Transverse colon (tissue), 4 donors: ENCODE data around the gene NPRL2. TPM values are rescaled to one million over a fixed set of nuclear protein-coding genes. Genes with fewer than 3 reads are reported as not detected.

Experiments used
- DNase-seq: peaks from one replicate; pipeline ENCODE4 v3.0.0-alpha.2; 2019
- H3K27ac ChIP-seq, 4 donors: fragments of 200-600 bp; sonication (generic); 2 replicates each; pipeline ENCODE4 v1.5.1; 2016 to 2018; ENCODE audit warnings: inconsistent platforms in 4 of 4
- H3K27me3 ChIP-seq: fragments of 200-600 bp; sonication (generic); 2 replicates; pipeline ENCODE4 v1.5.1; 2017; ENCODE audit warnings: inconsistent platforms
- H3K36me3 ChIP-seq, 4 donors: fragments of 200-600 bp; sonication (generic); 2 replicates each; pipeline ENCODE4 v1.5.1; 2017 to 2019; ENCODE audit warnings: inconsistent platforms in 4 of 4
- H3K4me1 ChIP-seq, 4 donors: fragments of 200-600 bp; sonication (generic); 2 replicates each; pipeline ENCODE4 v1.5.1; 2017 to 2020; ENCODE audit warnings: inconsistent platforms in 4 of 4
- H3K4me3 ChIP-seq, 4 donors: fragments of 200-600 bp; sonication (generic); 1 replicate in 1 of 4; 2 replicates in 3 of 4; pipeline versions ENCODE4 v1.5.1 to v1.6.1; 2017 to 2019; ENCODE audit warnings: inconsistent platforms in 4 of 4
- H3K9me3 ChIP-seq, 2 donors: fragments of 200-600 bp; sonication (generic); 2 replicates each; pipeline ENCODE4 v1.5.1; 2017 to 2019; ENCODE audit warnings: inconsistent platforms in 2 of 2
- CTCF ChIP-seq, 5 experiments: fragments of 200-600 bp in 3 of 5; fragments of 450-650 bp in 2 of 5; sonication (generic) in 3 of 5; IDR thresholded peaks; 1 replicate in 2 of 5; 2 replicates in 3 of 5; pipeline ENCODE4 v1.5.1; 2016 to 2017; ENCODE audit warnings: antibody characterized with exemption in 5 of 5, inconsistent platforms in 3 of 5, mild to moderate bottlenecking in 2 of 5, moderate library complexity in 1 of 5
- EP300 ChIP-seq: sonication (generic); formaldehyde crosslinking; IDR thresholded peaks from one replicate; pipeline ENCODE4 v1.6.1; 2017; ENCODE audit warnings: antibody characterized with exemption, low read depth
- POLR2A ChIP-seq: fragments of 450-650 bp; IDR thresholded peaks from one replicate; pipeline ENCODE4 v1.6.1; 2016; ENCODE audit warnings: antibody characterized with exemption, mild to moderate bottlenecking, moderate library complexity
- POLR2AphosphoS5 ChIP-seq, 3 donors: sonication (generic); formaldehyde crosslinking; IDR thresholded peaks; one replicate each; pipeline ENCODE4 v1.6.1; 2016; ENCODE audit warnings: antibody characterized with exemption in 3 of 3
- WGBS, 2 donors: methylation state at CpG; one replicate each; pipeline ENCODE4 v1.1.5; 2018; ENCODE audit warnings: low coverage in 1 of 2; 5-methylcytosine and 5-hydroxymethylcytosine counted together
- in situ Hi-C, 4 donors: fragments of 200-750 bp; cut with MboI; loops; one replicate each; pipeline versions ENCODE4 v1.15.0 to v1.15.1; 2017; ENCODE audit warnings: low sequenced_read_pairs in 3 of 4, low pct_ligation_motif_present in 1 of 4, low pct_unique_long_range_greater_than_20kb in 1 of 4
- intact Hi-C: fragments of 100-400 bp; cut with DNase I; formaldehyde crosslinking; loops from one replicate; pipeline ENCODE4 v1.15.1; 2023; ENCODE audit warnings: low total_unique reads
- total RNA-seq, 4 donors: library from RNA; depleted of rRNA; stranded (reverse); fragments of >200 nt; gene quantifications; one replicate each; pipeline ENCODE4 v1.1.0, GENCODE V29; 2016

NPRL2 gene
- total RNA-seq, 4 donors from 2014 or later = 6.0 to 29.2 (median 13.1) TPM

- H3K9me3 ChIP-seq = no peaks in the 10 kb centered on the region
- WGBS, 2 donors = 65% methylated on average over 2 of the region's 5 CpGs; no CpG with 5 or more reads in 1 of the 2 donors
- H3K27me3 ChIP-seq = no peaks in the 10 kb centered on the region
- no peak overlapping the region for H3K4me3 ChIP-seq
- H3K27ac ChIP-seq = no peak overlapping the region
- in situ Hi-C loops (no loop called here), intact Hi-C loops (no loop called here)
- H3K4me1 ChIP-seq = peaks cover 3 to 7% (median 6%) of the 10 kb centered on the region in 4 donors
- no peaks in the 10 kb centered on the region for H3K36me3 ChIP-seq
- TF ChIP-seq CTCF (IDR thresholded peaks at IDR 0.05) = no peak
- TF ChIP-seq POLR2A = no peak
- no peak for TF ChIP-seq EP300
- no peak for TF ChIP-seq POLR2AphosphoS5 (IDR thresholded peaks at IDR 0.05)
- DNase-seq = no peak
Observed at GRCh38 chr3:50392101-50392715, 41.6 kb upstream of the NPRL2 start.

- Histone ChIP-seq H3K27me3 (no peaks in the 10 kb centered on the region), H3K36me3 (no peaks in the 10 kb centered on the region), H3K4me3 (no peak overlapping the region), H3K4me1 (peaks cover 3 to 7% (median 6%) of the 10 kb centered on the region in 4 donors), H3K9me3 (no peaks in the 10 kb centered on the region), H3K27ac (no peak overlapping the region)
- in situ Hi-C loops (no loop called here), intact Hi-C loops (no loop called here)
- TF ChIP-seq POLR2AphosphoS5 (IDR thresholded peaks at IDR 0.05) (no peak), CTCF (IDR thresholded peaks at IDR 0.05) (no peak), EP300 (no peak), POLR2A (no peak)
- peak; percentile 45 for DNase-seq
- WGBS, 2 donors = 53 to 73% methylated on average over 2 to 12 of the region's 12 CpGs
Observed at GRCh38 chr3:50390508-50391224, 40.1 kb upstream of the NPRL2 start.

GRCh38 chr3:50389414-50389767 is 38.8 kb upstream of the NPRL2 start:
- Histone ChIP-seq H3K4me1 (peaks cover 3 to 7% (median 6%) of the 10 kb centered on the region in 4 donors), H3K27ac (no peak overlapping the region), H3K27me3 (no peaks in the 10 kb centered on the region), H3K4me3 (no peak overlapping the region), H3K9me3 (no peaks in the 10 kb centered on the region), H3K36me3 (no peaks in the 10 kb centered on the region)
- TF ChIP-seq POLR2AphosphoS5 (IDR thresholded peaks at IDR 0.05) (no peak), POLR2A (no peak), CTCF (IDR thresholded peaks at IDR 0.05) (no peak), EP300 (no peak)
- in situ Hi-C loops = no loop called here
- intact Hi-C loops = no loop called here
- WGBS, 2 donors = 79 to 92% methylated on average over 2 to 6 of the region's 6 CpGs
- DNase-seq = no peak

GRCh38 chr3:50388720-50389413 is 38.3 kb upstream of the NPRL2 start:
- Histone ChIP-seq H3K4me3 (no peak overlapping the region), H3K9me3 (no peaks in the 10 kb centered on the region), H3K27me3 (no peaks in the 10 kb centered on the region), H3K4me1 (peaks cover 3 to 7% (median 6%) of the 10 kb centered on the region in 4 donors), H3K36me3 (no peaks in the 10 kb centered on the region), H3K27ac (no peak overlapping the region)
- DNase-seq = no peak
- in situ Hi-C loops (no loop called here), intact Hi-C loops (no loop called here)
- TF ChIP-seq POLR2A = no peak
- no peak for TF ChIP-seq POLR2AphosphoS5 (IDR thresholded peaks at IDR 0.05)
- no peak for TF ChIP-seq EP300
- 83 to 92% methylated on average over 2 to 21 of the region's 22 CpGs for WGBS, 2 donors
